ENCODE results near the gene CYP39A1. TPM values are rescaled to one million over a fixed set of nuclear protein-coding genes. Genes with fewer than 3 reads are reported as not detected.

Gene CYP39A1
- total and polyA plus RNA-seq, 2 of the 13 experiments (the other 11 are each of a cell fraction or from before 2014, with no cell fraction given), result 0.13 TPM; not detected in 1

DNA sequence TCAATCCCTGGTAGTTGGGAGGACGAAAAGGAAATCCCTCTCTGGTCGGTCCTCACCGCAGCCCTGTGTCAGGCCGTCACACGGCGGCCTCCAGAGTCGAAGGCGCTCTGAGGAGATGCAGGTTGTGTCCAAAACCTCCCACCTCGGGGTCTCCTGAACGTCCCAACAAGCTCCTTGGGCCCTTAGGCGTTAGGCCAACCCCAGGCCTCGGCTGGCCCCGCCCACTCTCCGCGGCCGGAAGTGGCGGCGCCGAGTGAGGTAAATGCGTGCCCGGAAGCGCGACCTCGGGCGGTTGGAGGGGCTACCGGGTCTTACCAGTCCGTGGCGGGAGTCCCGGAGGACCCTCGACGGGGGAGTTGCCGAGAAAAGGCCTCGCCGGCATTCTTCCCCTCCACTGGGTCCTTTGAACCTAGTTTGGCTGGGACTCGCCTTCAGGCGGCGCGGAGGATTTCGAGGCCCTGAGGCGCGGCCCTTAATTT lies 35.0 kb upstream of the CYP39A1 start, which contains the start of gene TDRD6:
Gene TDRD6, plus strand, starts transcription at position 267 of the 479 bp plus-strand sequence. CDS start 244 bp downstream, outside the sequence.
- intact Hi-C loops (cut with micrococcal nuclease; ENCODE audit: unreplicated experiment), result loop anchor here (10.0 kb wide), 1 partner anchor 97 kb away; no protein-coding TSS in a partner anchor
- Histone ChIP-seq H3K4me1 (ENCODE audit: insufficient read depth, low read length) (no peaks in the 10 kb centered on the region), H3K4me3 (replicated peaks in 1 of 3; ENCODE audit: insufficient read depth in 1 of 3, low read depth in 2 of 3, low read length in 3 of 3) (no peak within 1 kb of the TSS), H3K27ac (ENCODE audit: extremely low read length, insufficient read depth, low read length) (no peak within 1 kb of the TSS), H3K9ac (ENCODE audit: insufficient read depth, low read depth, low read length) (no peak within 1 kb of the TSS), H3K36me3 (replicated peaks in 1 of 2; ENCODE audit: control insufficient read depth in 1 of 2, insufficient read depth in 2 of 2, low read length in 2 of 2) (no peaks in the 10 kb centered on the region), H3K27me3 (ENCODE audit: control insufficient read depth in 1 of 2, insufficient read depth in 2 of 2, low read length in 2 of 2) (no peaks in the 10 kb centered on the region), H4K20me1 (ENCODE audit: insufficient read depth, low read length) (no peaks in the 10 kb centered on the region), H3K79me2 (ENCODE audit: insufficient read depth, low read length) (no peaks in the 10 kb centered on the region), H2AFZ (ENCODE audit: low read length) (no peak within 1 kb of the TSS), H3K4me2 (ENCODE audit: low read depth, low read length) (no peak within 1 kb of the TSS), H3K9me3 (ENCODE audit: low read length) (no peaks in the 10 kb centered on the region)
- no peak for ATAC-seq
- WGBS (ENCODE audit: low lambda C conversion rate), result 74% methylated on average over 38 of the region's 41 CpGs
- no peak for TF ChIP-seq HOXA3 (CRISPR knock-in tag; IDR thresholded peaks at IDR 0.05)
- TF ChIP-seq ZNF784 (CRISPR knock-in tag; IDR thresholded peaks at IDR 0.05; ENCODE audit: borderline replicate concordance), result no peak
- no peak for TF ChIP-seq ISX (CRISPR knock-in tag; conservative IDR thresholded peaks at IDR 0.05)
- TF ChIP-seq, protein P1, sequence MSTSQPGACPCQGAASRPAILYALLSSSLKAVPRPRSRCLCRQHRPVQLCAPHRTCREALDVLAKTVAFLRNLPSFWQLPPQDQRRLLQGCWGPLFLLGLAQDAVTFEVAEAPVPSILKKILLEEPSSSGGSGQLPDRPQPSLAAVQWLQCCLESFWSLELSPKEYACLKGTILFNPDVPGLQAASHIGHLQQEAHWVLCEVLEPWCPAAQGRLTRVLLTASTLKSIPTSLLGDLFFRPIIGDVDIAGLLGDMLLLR (CRISPR knock-in tag; IDR thresholded peaks at IDR 0.05), result no peak
- TF ChIP-seq ZNF614 (CRISPR knock-in tag; IDR thresholded peaks at IDR 0.05; ENCODE audit: borderline replicate concordance), result no peak
- TF ChIP-seq ZNF124 (CRISPR knock-in tag; IDR thresholded peaks at IDR 0.05), result no peak
- TF ChIP-seq POLR2AphosphoS5 (IDR thresholded peaks at IDR 0.05; ENCODE audit: low read depth, low read length), result no peak
- TF ChIP-seq EHMT2 (IDR thresholded peaks at IDR 0.05; ENCODE audit: borderline replicate concordance, low read depth, low read length), result no peak
- TF ChIP-seq ZNF781 (CRISPR knock-in tag; IDR thresholded peaks at IDR 0.05; ENCODE audit: borderline replicate concordance, not compliant biosample characterization), result no peak
- TF ChIP-seq RARG (CRISPR knock-in tag; IDR thresholded peaks at IDR 0.05; ENCODE audit: low read depth), result no peak
- no peak for TF ChIP-seq ZNF777 (CRISPR knock-in tag; IDR thresholded peaks at IDR 0.05)
- TF ChIP-seq PHF21A (CRISPR knock-in tag; IDR thresholded peaks at IDR 0.05), result no peak
- no peak for TF ChIP-seq MEIS2 (CRISPR knock-in tag; IDR thresholded peaks at IDR 0.05)
- FAIRE-seq, result no peak
- no peak for DNase-seq (ENCODE audit: low spot score)
- CTCF ChIA-PET (ENCODE audit: low intra/inter-chr PET ratio, low total read pairs), result no interaction called here
- POLR2A ChIA-PET, result no interaction called here
- BruUV-seq (replicated peaks), result no TSS peak
- in situ Hi-C loops (cut with HindIII; ENCODE audit: extremely low pct_ligation_motif_present, low pct_unique_long_range_greater_than_20kb), result no loop called here

Data from HepG2 (cell line).